Loucy (cell line): Measurements from ENCODE around the gene SRD5A3.

Source experiments
- EZH2phosphoT487 ChIP-seq: fragments of 200-600 bp; IDR thresholded peaks from 2 replicates; pipeline ENCODE4 v1.6.1; 2018; ENCODE audit warnings: antibody characterized with exemption, mild to moderate bottlenecking, moderate library complexity, borderline replicate concordance
- TF ChIP-seq, protein P1 (sequence below): fragments of 200-600 bp; sonication (generic); conservative IDR thresholded peaks from 2 replicates; pipeline ENCODE4 v1.5.1; 2014; ENCODE audit warnings: mild to moderate bottlenecking, antibody characterized with exemption, low read length

DNA sequence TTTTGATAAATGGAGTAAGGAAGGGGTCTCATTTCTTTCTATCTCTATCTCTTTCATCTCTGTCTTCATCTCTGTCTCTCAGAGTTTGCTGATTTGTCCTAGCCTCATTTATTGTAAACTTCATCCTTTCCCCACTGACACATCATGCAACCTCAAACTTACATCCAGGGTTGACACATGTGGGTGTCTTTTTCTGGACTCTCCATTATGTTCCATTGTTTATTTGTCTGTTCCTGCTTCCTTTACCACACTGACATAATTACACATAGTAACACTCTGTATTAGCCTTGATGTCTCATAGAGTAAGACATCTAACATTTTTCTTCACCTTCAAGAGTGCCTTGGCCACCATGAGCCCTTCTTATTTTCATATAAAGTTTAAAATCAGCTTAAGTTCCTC lies 8.1 kb upstream of the SRD5A3 start:
- TF ChIP-seq, protein P1, sequence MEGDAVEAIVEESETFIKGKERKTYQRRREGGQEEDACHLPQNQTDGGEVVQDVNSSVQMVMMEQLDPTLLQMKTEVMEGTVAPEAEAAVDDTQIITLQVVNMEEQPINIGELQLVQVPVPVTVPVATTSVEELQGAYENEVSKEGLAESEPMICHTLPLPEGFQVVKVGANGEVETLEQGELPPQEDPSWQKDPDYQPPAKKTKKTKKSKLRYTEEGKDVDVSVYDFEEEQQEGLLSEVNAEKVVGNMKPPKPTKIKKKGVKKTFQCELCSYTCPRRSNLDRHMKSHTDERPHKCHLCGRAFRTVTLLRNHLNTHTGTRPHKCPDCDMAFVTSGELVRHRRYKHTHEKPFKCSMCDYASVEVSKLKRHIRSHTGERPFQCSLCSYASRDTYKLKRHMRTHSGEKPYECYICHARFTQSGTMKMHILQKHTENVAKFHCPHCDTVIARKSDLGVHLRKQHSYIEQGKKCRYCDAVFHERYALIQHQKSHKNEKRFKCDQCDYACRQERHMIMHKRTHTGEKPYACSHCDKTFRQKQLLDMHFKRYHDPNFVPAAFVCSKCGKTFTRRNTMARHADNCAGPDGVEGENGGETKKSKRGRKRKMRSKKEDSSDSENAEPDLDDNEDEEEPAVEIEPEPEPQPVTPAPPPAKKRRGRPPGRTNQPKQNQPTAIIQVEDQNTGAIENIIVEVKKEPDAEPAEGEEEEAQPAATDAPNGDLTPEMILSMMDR, result no peak
- TF ChIP-seq EZH2phosphoT487, result no peak
